Measurements from ENCODE around the gene LETMD1. TPM values are rescaled to one million over a fixed set of nuclear protein-coding genes. Genes with fewer than 3 reads are reported as not detected.
A peak's percentile ranks its signal among the peaks of the same experiment; 100 is the strongest.

LETMD1 gene
- total and polyA plus RNA-seq, 2 of the 4 experiments (the other 2 are of a cell fraction), result 27.6 to 40.1 TPM

GRCh38 chr12:51025338-51025835, 22.7 kb upstream of the LETMD1 start:
- dilution Hi-C loops (cut with HindIII; ENCODE audit: low sequenced_read_pairs, unreplicated experiment), result no loop called here

More at GRCh38 chr12:51025338-51025835, 22.7 kb upstream of the LETMD1 start:
- 0 out of 2 replicates have a peak, but pooled peaks cover 2% of the 10 kb centered on the region for H3K9me1 ChIP-seq (ENCODE audit: insufficient read depth, low read length)
- H2BK120ac ChIP-seq (ENCODE audit: low read depth, low read length), result peak overlapping the region; percentile 54
- ChIA-PET CTCF (interaction anchor here (1.5 kb wide), 1 partner anchor 16 kb away, joined by 3 read pairs; no protein-coding TSS in a partner anchor), POLR2A (ENCODE audit: unreplicated experiment) (no interaction called here)
- H4K5ac ChIP-seq (ENCODE audit: low read depth, low read length), result peak overlapping the region; percentile 95
- H3K79me1 ChIP-seq (ENCODE audit: low read depth in 1 of 2, low read length in 2 of 2), result peaks cover 18 to 46% of the 10 kb centered on the region in 2 experiments
- H3K4me1 ChIP-seq (ENCODE audit: control insufficient read depth, insufficient read depth, low read length), result peaks cover 6% of the 10 kb centered on the region
- DNase-seq (peak; percentile 32), ATAC-seq (ENCODE audit: low read depth) (no peak)
- H3K23ac ChIP-seq (ENCODE audit: low read depth, low read length), result peak overlapping the region; percentile 85
- H3K4me3 ChIP-seq (ENCODE audit: insufficient read depth, low read depth, low read length), result peak overlapping the region; percentile 76
- H3K27me3 ChIP-seq (ENCODE audit: control insufficient read depth, insufficient read depth, low read length), result no peaks in the 10 kb centered on the region
- H2AK5ac ChIP-seq (ENCODE audit: low read depth, low read length), result peak overlapping the region; percentile 22
- peak overlapping the region; percentile 92 for H3K18ac ChIP-seq (ENCODE audit: low read depth, low read length)
- peak overlapping the region; percentile 86 for H3K9ac ChIP-seq (ENCODE audit: low read depth, low read length)
- H2BK5ac ChIP-seq (ENCODE audit: low read depth, low read length, poor library complexity, severe bottlenecking), result peak overlapping the region; percentile 86
- peak overlapping the region; percentile 29; the same call in 1 of the 3 replicates for H2BK15ac ChIP-seq (ENCODE audit: low read depth, low read length)
- in situ Hi-C loops (cut with MboI; ENCODE audit: low sequenced_read_pairs), result no loop called here
- TF ChIP-seq ELK1 (IDR thresholded peaks at IDR 0.05; ENCODE audit: borderline replicate concordance, low read depth, low read length), result no peak
- TF ChIP-seq FOS (IDR thresholded peaks at IDR 0.05; ENCODE audit: low read depth, low read length), result no peak
- no peak for TF ChIP-seq CTCF (conservative IDR thresholded peaks at IDR 0.05; ENCODE audit: low read depth, low read length)
- TF ChIP-seq POLR2A (IDR thresholded peaks at IDR 0.05; ENCODE audit: low read depth, low read length), result no peak
- TF ChIP-seq CHD1 (IDR thresholded peaks at IDR 0.05; ENCODE audit: low read depth, low read length), result no peak
- TF ChIP-seq CEBPB (IDR thresholded peaks at IDR 0.05; ENCODE audit: low read depth, low read length), result no peak
- no peak for TF ChIP-seq NFE2L2 (IDR thresholded peaks at IDR 0.05; ENCODE audit: low read depth, low read length)
- TF ChIP-seq MXI1 (IDR thresholded peaks at IDR 0.05; ENCODE audit: borderline replicate concordance, low read depth, low read length), result no peak
- TF ChIP-seq BHLHE40 (IDR thresholded peaks at IDR 0.05; ENCODE audit: low read depth, low read length), result no peak
- TF ChIP-seq RAD21 (IDR thresholded peaks at IDR 0.05; ENCODE audit: low read length), result no peak
- peak overlapping the region; percentile 42 for H3K56ac ChIP-seq (ENCODE audit: extremely low read depth, insufficient read depth, low read length)
- WGBS, 2 experiments (ENCODE audit: extremely low coverage in 2 of 2, insufficient read length in 1 of 2), result 0% methylated on average over 2 of the region's 9 CpGs; no CpG with 5 or more reads in 1 of the 2 experiments
- intact Hi-C loops (cut with micrococcal nuclease), result loop anchor here (10.0 kb wide), 1 partner anchor 261 kb away; the partner anchor contains the start of gene ATF1
- no TSS peak for BruUV-seq (replicated peaks)
- H4K20me1 ChIP-seq (ENCODE audit: insufficient read depth, low read length), result peaks cover 11% of the 10 kb centered on the region; the same call in 1 of the 2 replicates
- peak overlapping the region; percentile 35 for H4K91ac ChIP-seq (ENCODE audit: insufficient read depth, low read depth, low read length)
- peak overlapping the region; percentile 99 for H2AFZ ChIP-seq (replicated peaks; ENCODE audit: low read length, poor library complexity)
- peak overlapping the region; percentile 78 to 79 for H4K8ac ChIP-seq (ENCODE audit: low read depth in 2 of 2, low read length in 2 of 2)
- H3K4me2 ChIP-seq (ENCODE audit: low read depth, low read length), result peak overlapping the region; percentile 100
- peak overlapping the region; percentile 75 for H3K14ac ChIP-seq (replicated peaks; ENCODE audit: low read depth, low read length)
- H3K4ac ChIP-seq (ENCODE audit: low read depth, low read length), result peak overlapping the region; percentile 42
- no peaks in the 10 kb centered on the region for H3K36me3 ChIP-seq (ENCODE audit: control insufficient read depth, insufficient read depth, low read length)
- peak overlapping the region; percentile 95 for H3K27ac ChIP-seq (ENCODE audit: insufficient read depth, low read length)
- H3K9me3 ChIP-seq (ENCODE audit: control insufficient read depth, insufficient read depth, low read length), result no peaks in the 10 kb centered on the region
- peak overlapping the region; percentile 85 for H2AK9ac ChIP-seq (replicated peaks; ENCODE audit: low read depth, low read length, poor library complexity)
- H2BK20ac ChIP-seq (ENCODE audit: low read depth, low read length), result peak overlapping the region; percentile 45

All from IMR-90 (cell line).